GM18907 (cell line): ENCODE results near the gene RAP2B.

Experiments
- ATAC-seq: cut with Tn5 transposase; IDR thresholded peaks from one replicate; pipeline ENCODE4 v1.9.1; 2021; ENCODE audit warnings: mild to moderate bottlenecking, moderate library complexity; ENCODE audit not compliant: unreplicated experiment

Gene RAP2B

GRCh38 chr3:153159771-153160397, 2.1 kb upstream of the RAP2B start:
- no peak for ATAC-seq

DNA sequence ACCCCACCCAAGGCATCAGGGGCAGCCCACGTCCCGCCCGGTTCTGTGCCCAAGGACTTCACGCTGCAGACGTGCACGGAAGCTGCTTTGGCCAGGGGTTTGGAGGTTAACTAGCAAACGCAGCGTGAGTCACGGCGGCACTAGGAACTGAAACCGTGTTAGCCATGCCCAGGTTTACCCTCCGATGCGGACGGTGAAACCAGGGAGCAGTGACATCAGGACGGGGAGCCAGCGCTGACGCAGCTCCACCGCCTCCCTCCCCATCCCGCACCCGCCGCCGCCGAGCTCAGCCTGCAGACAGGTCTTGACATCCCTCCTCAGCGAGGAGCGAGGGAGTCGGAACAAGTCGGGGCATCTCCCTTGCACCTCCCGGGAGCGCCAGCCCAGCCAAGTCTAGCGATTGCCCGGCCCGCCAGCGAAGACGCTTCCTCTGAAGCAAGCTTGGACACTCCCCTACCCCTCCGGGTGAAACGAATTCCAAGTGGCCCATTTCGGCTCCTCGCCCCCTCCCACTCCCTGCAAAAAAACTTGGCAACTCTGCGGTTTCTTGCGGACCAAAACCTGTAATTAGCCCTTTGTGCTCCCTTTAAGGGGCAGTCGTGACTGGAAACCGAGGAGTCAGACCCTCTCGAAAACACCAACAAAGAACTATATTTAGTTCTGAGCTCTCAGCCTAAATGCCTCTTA, 1.4 kb upstream of the RAP2B start:
- ATAC-seq = peak; percentile 47

- peak; percentile 83 for ATAC-seq
Observed at GRCh38 chr3:153161138-153161713, 800 bp upstream of the RAP2B start.

DNA sequence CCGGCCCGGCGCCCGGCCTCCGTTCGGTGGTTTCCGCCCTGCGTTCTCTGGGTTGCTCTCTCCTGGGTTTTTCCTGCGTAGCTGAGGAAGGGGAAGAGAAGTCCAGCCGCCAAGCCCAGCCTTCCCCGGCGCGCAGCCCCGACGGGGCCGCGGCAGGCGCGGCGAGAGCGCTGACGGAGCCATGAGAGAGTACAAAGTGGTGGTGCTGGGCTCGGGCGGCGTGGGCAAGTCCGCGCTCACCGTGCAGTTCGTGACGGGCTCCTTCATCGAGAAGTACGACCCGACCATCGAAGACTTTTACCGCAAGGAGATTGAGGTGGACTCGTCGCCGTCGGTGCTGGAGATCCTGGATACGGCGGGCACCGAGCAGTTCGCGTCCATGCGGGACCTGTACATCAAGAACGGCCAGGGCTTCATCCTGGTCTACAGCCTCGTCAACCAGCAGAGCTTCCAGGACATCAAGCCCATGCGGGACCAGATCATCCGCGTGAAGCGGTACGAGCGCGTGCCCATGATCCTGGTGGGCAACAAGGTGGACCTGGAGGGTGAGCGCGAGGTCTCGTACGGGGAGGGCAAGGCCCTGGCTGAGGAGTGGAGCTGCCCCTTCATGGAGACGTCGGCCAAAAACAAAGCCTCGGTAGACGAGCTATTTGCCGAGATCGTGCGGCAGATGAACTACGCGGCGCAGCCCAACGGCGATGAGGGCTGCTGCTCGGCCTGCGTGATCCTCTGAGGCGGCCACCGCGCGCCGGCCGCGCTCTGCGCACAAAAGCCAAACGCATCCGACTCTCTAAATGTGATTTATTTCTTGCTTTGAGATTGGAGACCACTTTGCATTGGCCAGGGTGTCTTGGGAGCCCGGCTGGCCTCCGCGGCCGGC, 727 bp downstream of the RAP2B start:
- ATAC-seq = peak; percentile 8

GRCh38 chr3:153163393-153163724, 1.3 kb downstream of the RAP2B start:
- no peak for ATAC-seq

DNA sequence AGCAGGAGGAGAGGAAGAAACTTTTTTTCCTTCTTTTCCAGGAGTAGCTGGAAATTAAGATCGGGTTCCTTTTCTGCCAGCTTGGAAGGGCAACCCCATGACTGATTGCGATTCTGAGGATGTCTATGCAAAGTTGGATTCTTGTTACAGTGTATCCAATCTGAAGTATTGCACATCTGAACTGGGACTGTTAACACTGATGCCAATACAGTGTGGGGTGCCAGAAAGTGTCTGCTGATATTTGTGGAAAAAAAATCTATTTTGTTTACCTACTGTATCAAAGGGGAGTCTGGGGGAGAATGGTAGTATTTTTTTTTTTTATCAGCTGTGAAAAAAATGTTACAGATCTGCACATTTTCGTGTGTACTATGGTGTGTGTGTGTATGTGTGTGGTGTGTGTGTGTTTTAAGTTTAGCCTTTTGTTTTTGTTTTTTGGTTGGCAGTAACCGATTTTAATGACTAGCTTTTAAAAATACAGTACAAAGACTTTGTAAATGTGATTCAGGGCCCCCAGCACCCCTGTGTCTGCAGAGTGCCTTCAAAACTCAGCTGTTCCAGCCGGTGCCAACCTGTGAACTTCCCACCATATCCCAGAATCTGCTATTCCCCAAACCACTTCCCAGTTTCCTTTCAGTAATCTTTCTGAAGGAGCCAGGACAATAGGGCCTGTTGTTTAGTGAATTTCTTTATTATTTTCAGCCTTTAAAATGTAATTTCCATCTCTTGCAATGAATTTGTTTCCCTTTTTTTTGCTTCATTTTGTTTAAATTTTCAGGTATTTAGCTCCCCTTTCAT, 1.9 kb downstream of the RAP2B start:
- no peak for ATAC-seq

DNA sequence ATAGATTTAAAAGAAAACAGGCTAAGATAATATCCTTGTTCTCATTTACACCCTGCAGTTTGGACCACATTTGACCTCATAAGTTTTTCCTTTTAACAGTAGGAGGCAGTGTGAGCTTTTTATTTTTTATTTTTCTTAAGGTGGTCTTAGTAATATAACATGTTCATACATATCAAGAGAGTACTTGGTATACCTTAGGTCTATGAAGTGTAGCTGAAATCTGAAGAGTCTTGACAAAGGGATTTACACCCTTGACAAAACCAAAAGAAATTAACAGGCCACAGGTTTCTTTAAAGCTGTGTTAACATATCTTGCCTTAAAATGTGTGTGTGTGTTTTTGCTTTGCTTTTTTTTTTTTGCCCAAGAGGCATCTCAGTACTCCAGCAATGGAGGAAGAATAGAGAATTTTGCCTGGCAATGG, 3.2 kb downstream of the RAP2B start:
- ATAC-seq = no peak

- ATAC-seq = no peak
Observed at GRCh38 chr3:153166206-153166605, 4.2 kb downstream of the RAP2B start.

GRCh38 chr3:153166796-153167195, 4.8 kb downstream of the RAP2B start:
- ATAC-seq = no peak

GRCh38 chr3:153169793-153170383, 7.9 kb downstream of the RAP2B start:
- ATAC-seq = no peak

DNA sequence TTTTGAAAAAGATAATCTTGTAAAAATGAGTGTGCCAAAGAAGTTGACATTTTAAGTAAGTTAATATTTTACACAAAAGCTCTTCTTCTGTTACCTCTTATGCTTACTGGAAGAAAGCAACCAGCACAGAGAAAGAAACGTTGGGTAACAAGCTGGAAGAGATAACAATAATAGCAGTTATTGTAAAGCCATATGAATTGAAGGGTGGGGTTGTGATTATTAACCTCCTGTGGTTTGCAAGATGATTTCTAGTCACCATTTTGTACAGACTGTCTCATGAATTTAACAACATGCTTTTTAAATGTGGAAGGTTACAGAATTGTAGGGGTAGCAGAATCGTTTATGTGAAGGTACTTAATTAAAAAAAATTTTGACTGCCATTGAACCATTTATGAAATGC, 9.2 kb downstream of the RAP2B start:
- ATAC-seq = no peak

- ATAC-seq = no peak
Observed at GRCh38 chr3:153171918-153172317, 9.9 kb downstream of the RAP2B start.

GRCh38 chr3:153172796-153173757, 11.1 kb downstream of the RAP2B start:
- ATAC-seq = no peak

DNA sequence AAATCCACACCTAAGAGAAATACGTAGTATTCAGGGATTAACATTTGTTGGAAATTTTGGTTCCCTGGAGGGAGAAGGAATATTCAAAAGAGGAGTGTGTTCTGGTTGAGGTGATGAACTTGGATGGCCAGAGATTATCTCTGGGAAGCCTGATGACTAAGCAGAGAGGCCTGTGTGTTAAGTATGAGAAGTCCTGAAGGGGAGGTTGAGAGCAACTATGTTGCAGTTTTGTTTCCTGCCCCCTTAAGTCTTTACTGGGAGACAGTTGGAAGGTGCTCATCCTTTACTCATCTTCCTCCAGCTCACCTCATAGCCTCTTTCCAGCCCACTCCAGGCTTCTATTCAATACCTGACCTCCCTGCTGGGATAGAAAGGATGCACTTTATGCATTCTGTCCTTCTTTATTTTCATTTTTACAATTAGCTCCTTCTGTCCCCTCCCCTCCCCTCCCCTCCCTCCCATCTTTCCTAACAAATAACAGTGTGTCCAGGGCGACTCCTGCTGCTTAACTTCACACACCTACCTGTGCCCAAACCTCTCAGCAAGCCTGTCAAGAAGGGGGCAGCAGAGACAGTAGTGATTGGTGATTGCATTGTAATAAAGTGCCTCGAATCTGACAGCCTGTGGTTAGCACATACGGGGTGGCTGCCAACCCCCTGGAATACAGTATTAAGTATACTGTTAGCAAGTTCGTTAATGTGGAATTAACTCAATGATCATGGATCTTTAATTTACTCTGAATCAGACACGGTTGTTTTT, 11.9 kb downstream of the RAP2B start:
- no peak for ATAC-seq

DNA sequence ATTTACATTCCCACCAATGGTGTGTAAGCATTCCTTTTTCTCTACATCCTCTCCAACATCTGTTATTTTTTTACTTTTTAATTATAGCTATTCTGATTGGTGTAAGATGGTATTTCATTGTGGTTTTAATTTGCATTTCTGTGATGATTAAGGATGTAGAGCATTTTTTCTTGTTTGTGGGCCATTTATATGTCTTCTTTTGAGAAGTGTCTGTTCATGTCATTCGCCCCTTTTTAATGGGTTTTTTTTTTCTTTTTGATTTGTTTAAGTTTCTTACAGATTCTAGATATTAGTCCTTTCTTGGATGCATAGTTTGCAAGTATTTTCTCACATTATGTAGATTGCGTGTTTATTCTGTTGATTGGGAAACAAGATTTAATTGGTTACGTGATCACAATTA, 14.2 kb downstream of the RAP2B start:
- no peak for ATAC-seq

DNA sequence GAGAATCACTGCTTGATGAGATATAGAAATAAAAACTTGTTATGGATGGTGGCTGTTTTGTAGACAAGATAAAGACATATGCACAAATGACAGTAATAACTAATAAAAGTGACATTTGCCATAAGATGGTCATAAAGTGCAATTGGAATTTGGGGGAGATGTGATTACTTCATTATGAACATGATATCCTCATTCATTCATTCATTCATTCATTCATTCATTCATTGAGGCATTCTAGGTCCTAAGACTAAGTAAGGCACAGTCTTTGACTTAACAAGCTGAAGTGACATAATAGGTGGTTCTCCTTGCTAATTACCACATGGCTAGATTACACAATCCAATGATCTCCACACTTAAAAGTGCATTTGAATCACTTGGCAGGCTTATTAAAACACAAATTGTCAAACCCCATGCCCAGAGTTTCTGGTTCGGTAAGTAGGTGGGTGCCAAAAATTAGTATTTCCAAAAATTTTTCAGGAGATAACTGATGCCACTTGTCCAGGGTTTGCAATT, 18.9 kb downstream of the RAP2B start:
- no peak for ATAC-seq

GRCh38 chr3:153182501-153183293, 20.7 kb downstream of the RAP2B start:
- ATAC-seq = no peak

GRCh38 chr3:153190923-153191322, 28.9 kb downstream of the RAP2B start:
- no peak for ATAC-seq
